ENCODE results near the gene LRRC49. TPM values are rescaled to one million over a fixed set of nuclear protein-coding genes. Genes with fewer than 3 reads are reported as not detected.

LRRC49 gene
- total and polyA plus RNA-seq, 2 of the 4 experiments (the other 2 are of a cell fraction) = 8.6 to 16.8 TPM

DNA sequence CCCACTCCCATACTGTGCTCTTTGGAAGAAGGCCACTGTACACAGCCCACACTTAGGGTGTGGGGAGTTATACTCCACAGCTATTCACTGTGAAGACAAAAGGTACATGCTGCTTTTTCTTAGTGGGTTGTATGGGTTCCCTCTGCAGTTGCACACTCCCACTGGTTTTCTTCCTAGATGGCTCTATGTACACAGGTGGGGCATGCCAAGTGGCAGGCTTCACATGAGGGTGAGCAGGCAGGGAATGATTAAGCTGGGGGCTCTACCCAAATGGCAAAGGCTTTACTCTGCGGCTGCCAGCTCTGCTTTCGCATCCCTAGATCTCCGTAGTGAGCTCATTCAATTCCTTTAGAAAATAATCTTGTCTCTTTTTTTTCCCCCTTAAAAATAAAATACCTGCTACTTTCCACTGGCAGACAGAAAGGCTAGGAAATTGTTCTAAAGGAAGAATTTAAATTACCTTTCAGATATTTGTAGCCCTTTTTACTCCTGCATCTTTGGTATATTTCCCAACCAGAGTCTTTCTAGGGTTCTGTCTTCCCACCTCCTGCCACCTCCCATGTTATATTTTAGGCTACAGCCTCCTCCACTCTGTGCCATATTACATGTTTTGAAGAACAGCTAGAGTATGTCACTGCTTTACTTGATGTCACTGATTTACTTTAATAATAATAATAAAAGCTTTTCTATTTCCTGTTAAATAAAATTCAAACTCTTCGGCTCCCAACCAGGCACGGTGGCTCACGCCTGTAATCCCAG lies 46.8 kb upstream of the LRRC49 start:
- no peak overlapping the region for H3K4me3 ChIP-seq (ENCODE audit: insufficient read depth, low read depth, low read length)

More for the DNA sequence above, 46.8 kb upstream of the LRRC49 start:
- H3K27me3 ChIP-seq (ENCODE audit: control insufficient read depth, insufficient read depth, low read length) = no peaks in the 10 kb centered on the region
- H2AFZ ChIP-seq (replicated peaks; ENCODE audit: low read length, poor library complexity) = no peak overlapping the region
- H3K14ac ChIP-seq (replicated peaks; ENCODE audit: low read depth, low read length) = no peak overlapping the region
- ATAC-seq (ENCODE audit: low read depth) = no peak
- peaks cover 6% of the 10 kb centered on the region for H3K36me3 ChIP-seq (ENCODE audit: control insufficient read depth, insufficient read depth, low read length)
- dilution Hi-C loops (cut with HindIII; ENCODE audit: low sequenced_read_pairs, unreplicated experiment) = no loop called here
- no peak overlapping the region for H3K23ac ChIP-seq (ENCODE audit: low read depth, low read length)
- no peak overlapping the region for H3K4ac ChIP-seq (ENCODE audit: low read depth, low read length)
- H2BK15ac ChIP-seq (ENCODE audit: low read depth, low read length) = no peak overlapping the region
- H4K5ac ChIP-seq (ENCODE audit: low read depth, low read length) = no peak overlapping the region
- TF ChIP-seq MXI1 (IDR thresholded peaks at IDR 0.05; ENCODE audit: borderline replicate concordance, low read depth, low read length) (no peak), ELK1 (IDR thresholded peaks at IDR 0.05; ENCODE audit: borderline replicate concordance, low read depth, low read length) (no peak), MAFK (IDR thresholded peaks at IDR 0.05; ENCODE audit: low read depth, low read length) (no peak), FOS (IDR thresholded peaks at IDR 0.05; ENCODE audit: low read depth, low read length) (no peak), CEBPB (IDR thresholded peaks at IDR 0.05; ENCODE audit: low read depth, low read length) (no peak), CHD1 (IDR thresholded peaks at IDR 0.05; ENCODE audit: low read depth, low read length) (no peak), NFE2L2 (IDR thresholded peaks at IDR 0.05; ENCODE audit: low read depth, low read length) (no peak), CTCF (conservative IDR thresholded peaks at IDR 0.05; ENCODE audit: low read depth, low read length) (no peak), MAZ (IDR thresholded peaks at IDR 0.05; ENCODE audit: borderline replicate concordance, low read depth, low read length) (no peak), SMC3 (IDR thresholded peaks at IDR 0.05; ENCODE audit: low read depth, low read length) (no peak), RAD21 (IDR thresholded peaks at IDR 0.05; ENCODE audit: low read length) (no peak), RCOR1 (IDR thresholded peaks at IDR 0.05; ENCODE audit: insufficient replicate concordance, low read length) (no peak), POLR2A (IDR thresholded peaks at IDR 0.05; ENCODE audit: low read depth, low read length) (no peak)
- H4K91ac ChIP-seq (ENCODE audit: insufficient read depth, low read depth, low read length) = no peak overlapping the region
- WGBS, 2 experiments (ENCODE audit: extremely low coverage in 2 of 2, insufficient read length in 1 of 2) = no CpG with 5 or more reads among the region's 6 CpGs
- peaks cover 4% of the 10 kb centered on the region; the same call in 1 of the 2 replicates for H3K9me1 ChIP-seq (ENCODE audit: insufficient read depth, low read length)
- no peak overlapping the region for H2BK20ac ChIP-seq (ENCODE audit: low read depth, low read length)
- H2BK120ac ChIP-seq (ENCODE audit: low read depth, low read length) = no peak overlapping the region
- no peak overlapping the region for H2AK9ac ChIP-seq (replicated peaks; ENCODE audit: low read depth, low read length, poor library complexity)
- no peak overlapping the region for H4K8ac ChIP-seq (ENCODE audit: low read depth in 2 of 2, low read length in 2 of 2)
- H3K9ac ChIP-seq (ENCODE audit: low read depth, low read length) = no peak overlapping the region
- H3K4me1 ChIP-seq (ENCODE audit: control insufficient read depth, insufficient read depth, low read length) = no peaks in the 10 kb centered on the region
- peaks cover 31 to 62% of the 10 kb centered on the region in 2 experiments for H3K79me1 ChIP-seq (ENCODE audit: low read depth in 1 of 2, low read length in 2 of 2)
- no peak overlapping the region for H3K4me2 ChIP-seq (ENCODE audit: low read depth, low read length)
- no peaks in the 10 kb centered on the region for H3K9me3 ChIP-seq (ENCODE audit: control insufficient read depth, insufficient read depth, low read length)
- no peak overlapping the region for H3K18ac ChIP-seq (ENCODE audit: low read depth, low read length)
- CTCF ChIA-PET = no interaction called here
- POLR2A ChIA-PET (ENCODE audit: unreplicated experiment) = no interaction called here
- H2AK5ac ChIP-seq (ENCODE audit: low read depth, low read length) = no peak overlapping the region
- in situ Hi-C loops (cut with MboI; ENCODE audit: low sequenced_read_pairs) = no loop called here
- H2BK5ac ChIP-seq (ENCODE audit: low read depth, low read length, poor library complexity, severe bottlenecking) = no peak overlapping the region
- H4K20me1 ChIP-seq (ENCODE audit: insufficient read depth, low read length) = peaks cover 21% of the 10 kb centered on the region; the same call in 1 of the 2 replicates
- no peak overlapping the region for H3K27ac ChIP-seq (ENCODE audit: insufficient read depth, low read length)
- intact Hi-C loops (cut with micrococcal nuclease) = no loop called here
- DNase-seq = no peak
- H3K56ac ChIP-seq (ENCODE audit: extremely low read depth, insufficient read depth, low read length) = no peak overlapping the region
- no TSS peak for BruUV-seq (replicated peaks)

Measured in IMR-90 (cell line).